ENCODE measurements around the gene PAPOLA. TPM values are rescaled to one million over a fixed set of nuclear protein-coding genes. Genes with fewer than 3 reads are reported as not detected.

PAPOLA gene
- total RNA-seq (160 TPM), polyA plus RNA-seq (ENCODE audit: insufficient read depth, low read depth, low replicate concordance) (70.8 TPM)
- long read RNA-seq, donor 1, transcript PAPOLA-223 (9 exons, 3,264 nt), result major isoform, 16 of 67 reads
- long read RNA-seq, donor 1, transcript PAPOLA-225 (7 exons, 1,421 nt), result minor isoform, 5 of 67 reads
- long read RNA-seq, donor 1, partial matches to known transcripts, result 39 of 67 reads
- long read RNA-seq, donor 1, other reads (novel, unspliced or antisense), result 0 of 67 reads
- long read RNA-seq, donor 2, full-length matches to known transcripts, result 29 of 58 reads
- long read RNA-seq, donor 2, partial matches to known transcripts, result 29 of 58 reads
- long read RNA-seq, donor 2, other reads (novel, unspliced or antisense), result 0 of 58 reads
- long read RNA-seq, donor 3, full-length matches to known transcripts, result 35 of 67 reads
- long read RNA-seq, donor 3, partial matches to known transcripts, result 27 of 67 reads
- long read RNA-seq, donor 3, other reads (novel, unspliced or antisense), result 5 of 67 reads
- long read RNA-seq, donor 4, full-length matches to known transcripts, result 40 of 99 reads
- long read RNA-seq, donor 4, partial matches to known transcripts, result 59 of 99 reads
- long read RNA-seq, donor 4, other reads (novel, unspliced or antisense), result 0 of 99 reads
- long read RNA-seq, donor 5, full-length matches to known transcripts, result 4 of 4 reads
- long read RNA-seq, donor 5, partial matches to known transcripts, result 0 of 4 reads
- long read RNA-seq, donor 5, other reads (novel, unspliced or antisense), result 0 of 4 reads
- long read RNA-seq, donor 6, full-length matches to known transcripts, result 29 of 87 reads
- long read RNA-seq, donor 6, partial matches to known transcripts, result 58 of 87 reads
- long read RNA-seq, donor 6, other reads (novel, unspliced or antisense), result 0 of 87 reads
- long read RNA-seq, donor 7, full-length matches to known transcripts, result 68 of 104 reads
- long read RNA-seq, donor 7, partial matches to known transcripts, result 19 of 104 reads
- long read RNA-seq, donor 7, other reads (novel, unspliced or antisense), result 17 of 104 reads
- long read RNA-seq, donor 8, full-length matches to known transcripts, result 27 of 86 reads
- long read RNA-seq, donor 8, partial matches to known transcripts, result 59 of 86 reads
- long read RNA-seq, donor 8, other reads (novel, unspliced or antisense), result 0 of 86 reads
- long read RNA-seq, donor 9, full-length matches to known transcripts, result 18 of 52 reads
- long read RNA-seq, donor 9, partial matches to known transcripts, result 34 of 52 reads
- long read RNA-seq, donor 9, other reads (novel, unspliced or antisense), result 0 of 52 reads
- long read RNA-seq, donor 10, full-length matches to known transcripts, result 41 of 117 reads
- long read RNA-seq, donor 10, partial matches to known transcripts, result 76 of 117 reads
- long read RNA-seq, donor 10, other reads (novel, unspliced or antisense), result 0 of 117 reads

DNA sequence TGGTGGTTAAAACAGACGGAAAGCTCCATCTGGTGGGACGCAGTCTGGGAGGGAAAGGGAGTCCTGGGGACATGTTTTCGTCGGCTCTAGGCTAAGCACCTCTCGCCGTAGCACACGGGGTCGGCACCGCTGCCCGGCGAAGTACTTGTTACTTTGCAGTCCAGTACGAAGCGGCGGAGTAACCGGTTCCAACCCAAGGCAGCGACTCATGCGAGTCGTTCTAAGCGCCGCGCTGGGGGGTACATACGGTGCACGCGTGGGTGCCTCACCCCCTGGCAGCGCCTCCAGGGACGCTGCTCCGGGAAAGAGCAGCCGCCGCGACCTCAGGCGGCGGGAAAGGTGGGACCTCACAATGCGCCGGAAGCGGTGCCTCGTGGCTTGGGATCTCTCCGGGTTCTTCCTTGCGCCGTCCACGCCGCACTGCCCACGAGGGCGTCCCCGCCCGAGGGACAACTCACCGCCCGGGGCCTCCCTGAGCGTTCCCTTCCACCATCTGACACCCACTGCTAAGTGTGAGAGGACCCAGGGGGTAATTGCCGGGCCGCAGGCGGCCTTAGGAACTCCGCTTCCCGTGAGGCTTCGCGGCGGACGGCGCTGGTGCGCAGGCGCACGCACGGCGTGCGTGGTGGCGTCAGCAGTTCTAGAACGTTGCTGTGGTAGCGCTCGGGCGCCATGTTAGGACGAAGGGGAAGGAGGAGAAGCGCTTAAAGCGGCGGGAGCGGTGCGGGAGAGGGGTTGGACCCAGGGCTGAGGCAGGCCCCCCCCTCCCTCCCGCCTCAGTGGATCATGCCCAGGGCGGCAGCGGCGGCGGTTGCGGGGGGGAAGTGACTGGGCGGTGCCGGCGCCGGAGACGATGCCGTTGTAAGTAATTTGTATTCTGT lies at the start of gene PAPOLA:
Gene PAPOLA (plus strand): TSS at position 643 of the 881 bp plus-strand sequence. CDS start 211 bp downstream, at position 854.
- peak within 1 kb of the TSS; percentile 95 to 98 for H3K27ac ChIP-seq (ENCODE audit: low read depth in 2 of 2, low read length in 2 of 2)
- DNase-seq (peak; percentile 96 to 99 (median 98)), FAIRE-seq (no peak)
- no peaks in the 10 kb centered on the region for H3K27me3 ChIP-seq (ENCODE audit: control insufficient read depth, insufficient read depth, low read length)
- no peaks in the 10 kb centered on the region for H3K9me3 ChIP-seq (ENCODE audit: control insufficient read depth in 2 of 3, insufficient read depth in 1 of 3, low read length in 3 of 3)
- intact Hi-C loops (cut with DNase I), result no loop called here
- peaks cover 3 to 19% (median 16%) of the 10 kb centered on the region in 3 donors for H3K4me1 ChIP-seq (ENCODE audit: control insufficient read depth in 2 of 3, insufficient read depth in 2 of 3, low read depth in 1 of 3, low read length in 3 of 3)
- TF ChIP-seq CTCF (IDR thresholded peaks at IDR 0.05; ENCODE audit: borderline replicate concordance, extremely low read depth, insufficient read depth), result peak; percentile 2
- H3K4me3 ChIP-seq (ENCODE audit: low read length in 3 of 3), result peak within 1 kb of the TSS; percentile 84 to 91 (median 86)
- no peaks in the 10 kb centered on the region for H3K36me3 ChIP-seq (ENCODE audit: control insufficient read depth in 2 of 3, insufficient read depth in 3 of 3, low read length in 3 of 3)
- peak within 1 kb of the TSS; percentile 86 to 95 (median 90) for H3K9ac ChIP-seq (ENCODE audit: low read length in 3 of 3)

DNA sequence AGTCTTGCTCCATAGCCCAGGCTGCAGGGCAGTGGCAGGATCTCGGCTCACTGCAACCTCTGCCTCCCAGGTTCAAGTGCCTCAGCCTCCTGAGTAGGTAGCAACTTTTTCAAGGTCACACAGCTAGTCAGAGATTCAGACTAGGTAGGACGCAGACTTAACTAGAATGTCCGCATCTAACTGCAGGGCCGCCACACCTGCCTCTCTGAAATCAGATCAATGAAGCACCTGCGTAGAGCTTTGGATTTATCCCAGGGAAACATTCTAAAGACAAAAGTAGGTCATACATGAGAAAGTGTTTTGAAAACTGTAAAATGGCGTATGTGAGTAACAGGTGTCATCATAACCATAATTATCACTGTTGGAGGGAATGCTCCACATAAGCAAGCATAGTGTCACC lies 49.5 kb upstream of the PAPOLA start:
- no peak for DNase-seq
- no peak for TF ChIP-seq CTCF (IDR thresholded peaks at IDR 0.05; ENCODE audit: borderline replicate concordance, extremely low read depth, insufficient read depth)

DNA sequence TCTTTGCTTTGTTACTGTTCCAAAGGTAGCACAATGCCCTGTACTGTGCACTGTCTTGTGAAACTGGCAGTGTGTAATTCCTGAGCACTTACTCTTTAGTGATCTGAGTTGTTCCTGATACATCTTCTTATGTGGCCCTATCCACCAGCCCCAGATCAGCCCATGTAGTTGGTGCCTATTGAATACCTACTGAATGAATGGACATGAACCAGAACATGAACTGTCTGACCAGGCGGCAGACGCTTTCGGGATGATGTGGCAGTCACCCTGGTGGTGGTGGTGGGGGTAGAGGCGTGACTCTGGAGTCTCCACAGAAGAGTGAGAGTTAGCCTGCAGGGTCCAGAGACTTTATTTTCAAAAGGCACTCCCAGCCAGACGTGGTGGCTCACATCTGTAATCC lies 46.6 kb upstream of the PAPOLA start:
- Histone ChIP-seq H3K27ac (ENCODE audit: low read depth in 2 of 2, low read length in 2 of 2) (no peak overlapping the region), H3K9me3 (ENCODE audit: control insufficient read depth in 2 of 3, insufficient read depth in 1 of 3, low read length in 3 of 3) (no peaks in the 10 kb centered on the region), H3K9ac (ENCODE audit: low read length in 3 of 3) (no peak overlapping the region), H3K27me3 (ENCODE audit: control insufficient read depth, insufficient read depth, low read length) (no peaks in the 10 kb centered on the region), H3K36me3 (ENCODE audit: control insufficient read depth in 2 of 3, insufficient read depth in 3 of 3, low read length in 3 of 3) (no peaks in the 10 kb centered on the region), H3K4me1 (ENCODE audit: control insufficient read depth in 2 of 3, insufficient read depth in 2 of 3, low read depth in 1 of 3, low read length in 3 of 3) (no peaks in the 10 kb centered on the region), H3K4me3 (ENCODE audit: low read length in 3 of 3) (no peak overlapping the region)
- no peak for TF ChIP-seq CTCF (IDR thresholded peaks at IDR 0.05; ENCODE audit: borderline replicate concordance, extremely low read depth, insufficient read depth)
- DNase-seq (no peak), FAIRE-seq (no peak)
- intact Hi-C loops (cut with DNase I), result no loop called here

More for the DNA sequence above, 49.5 kb upstream of the PAPOLA start:
- Histone ChIP-seq H3K9me3 (ENCODE audit: control insufficient read depth in 2 of 3, insufficient read depth in 1 of 3, low read length in 3 of 3) (no peaks in the 10 kb centered on the region), H3K27ac (ENCODE audit: low read depth in 2 of 2, low read length in 2 of 2) (no peak overlapping the region), H3K4me1 (ENCODE audit: control insufficient read depth in 2 of 3, insufficient read depth in 2 of 3, low read depth in 1 of 3, low read length in 3 of 3) (no peaks in the 10 kb centered on the region), H3K4me3 (ENCODE audit: low read length in 3 of 3) (no peak overlapping the region), H3K9ac (ENCODE audit: low read length in 3 of 3) (no peak overlapping the region), H3K27me3 (ENCODE audit: control insufficient read depth, insufficient read depth, low read length) (no peaks in the 10 kb centered on the region), H3K36me3 (ENCODE audit: control insufficient read depth in 2 of 3, insufficient read depth in 3 of 3, low read length in 3 of 3) (no peaks in the 10 kb centered on the region)
- FAIRE-seq, result no peak
- intact Hi-C loops (cut with DNase I), result no loop called here

All from kidney (tissue), 22 donors.